Gastrocnemius medialis (tissue), 4 donors: Measurements from ENCODE around the gene RAPGEF2.

Experiments used
- CTCF ChIP-seq, 5 experiments: fragments of 450-650 bp in 3 of 5; fragments of 200-600 bp in 2 of 5; sonication (generic) in 2 of 5; IDR thresholded peaks in 4 of 5; conservative IDR thresholded peaks in 1 of 5; 1 replicate in 4 of 5; 2 replicates in 1 of 5; pipeline ENCODE4 v1.5.1; 2016 to 2019; ENCODE audit warnings: antibody characterized with exemption in 5 of 5, mild to moderate bottlenecking in 3 of 5, moderate library complexity in 3 of 5
- POLR2A ChIP-seq, 2 donors: fragments of 450-650 bp; IDR thresholded peaks; one replicate each; pipeline ENCODE4 v1.6.1; 2017; ENCODE audit warnings: antibody characterized with exemption in 2 of 2, mild to moderate bottlenecking in 2 of 2, moderate library complexity in 2 of 2

GRCh38 chr4:159219862-159220261 lies 117.0 kb downstream of the RAPGEF2 start:
- TF ChIP-seq CTCF (IDR thresholded peaks at IDR 0.05 in 4 of 5, conservative IDR thresholded peaks at IDR 0.05 in 1 of 5) (no peak), POLR2A (IDR thresholded peaks at IDR 0.05) (no peak)
